ENCODE results near the gene LIN9.

Gene LIN9

GRCh38 chr1:226322986-226323385 lies 14.0 kb upstream of the LIN9 start:
- in situ Hi-C loops (cut with MboI; ENCODE audit: low sequenced_read_pairs) = loop anchor here (10.0 kb wide), 1 partner anchor 198 kb away; no protein-coding TSS in a partner anchor

GRCh38 chr1:226320930-226321329 lies 12.0 kb upstream of the LIN9 start:
- in situ Hi-C loops (cut with MboI; ENCODE audit: low sequenced_read_pairs) = loop anchor here (10.0 kb wide), 1 partner anchor 196 kb away; no protein-coding TSS in a partner anchor

- in situ Hi-C loops (cut with MboI; ENCODE audit: low sequenced_read_pairs) = no loop called here
Measured at GRCh38 chr1:226318471-226318870, 9.5 kb upstream of the LIN9 start.

- in situ Hi-C loops (cut with MboI; ENCODE audit: low sequenced_read_pairs) = no loop called here
Measured at GRCh38 chr1:226314055-226314454, 5.1 kb upstream of the LIN9 start.

GRCh38 chr1:226312065-226312464 lies 3.1 kb upstream of the LIN9 start:
- in situ Hi-C loops (cut with MboI; ENCODE audit: low sequenced_read_pairs) = no loop called here

GRCh38 chr1:226311376-226311775 lies 2.4 kb upstream of the LIN9 start:
- in situ Hi-C loops (cut with MboI; ENCODE audit: low sequenced_read_pairs) = no loop called here

GRCh38 chr1:226310637-226311195 lies 1.8 kb upstream of the LIN9 start:
- in situ Hi-C loops (cut with MboI; ENCODE audit: low sequenced_read_pairs) = no loop called here

- in situ Hi-C loops (cut with MboI; ENCODE audit: low sequenced_read_pairs) = no loop called here
Measured at GRCh38 chr1:226310245-226310540, 1.2 kb upstream of the LIN9 start.

GRCh38 chr1:226309398-226310244 lies 657 bp upstream of the LIN9 start:
- in situ Hi-C loops (cut with MboI; ENCODE audit: low sequenced_read_pairs) = no loop called here

GRCh38 chr1:226308166-226308722 lies 720 bp downstream of the LIN9 start:
- in situ Hi-C loops (cut with MboI; ENCODE audit: low sequenced_read_pairs) = no loop called here

GRCh38 chr1:226306425-226306824 lies 2.5 kb downstream of the LIN9 start:
- in situ Hi-C loops (cut with MboI; ENCODE audit: low sequenced_read_pairs) = no loop called here

GRCh38 chr1:226305184-226305583 lies 3.8 kb downstream of the LIN9 start:
- in situ Hi-C loops (cut with MboI; ENCODE audit: low sequenced_read_pairs) = no loop called here

- in situ Hi-C loops (cut with MboI; ENCODE audit: low sequenced_read_pairs) = no loop called here
Measured at GRCh38 chr1:226304291-226304955, 4.5 kb downstream of the LIN9 start.

GRCh38 chr1:226302731-226303130 lies 6.2 kb downstream of the LIN9 start:
- in situ Hi-C loops (cut with MboI; ENCODE audit: low sequenced_read_pairs) = no loop called here

GRCh38 chr1:226296911-226297310 lies 12.1 kb downstream of the LIN9 start:
- in situ Hi-C loops (cut with MboI; ENCODE audit: low sequenced_read_pairs) = no loop called here

- in situ Hi-C loops (cut with MboI; ENCODE audit: low sequenced_read_pairs) = no loop called here
Measured at GRCh38 chr1:226293553-226293920, 15.4 kb downstream of the LIN9 start.

- in situ Hi-C loops (cut with MboI; ENCODE audit: low sequenced_read_pairs) = no loop called here
Measured at GRCh38 chr1:226292874-226293552, 16.0 kb downstream of the LIN9 start.

GRCh38 chr1:226287587-226287986 lies 21.4 kb downstream of the LIN9 start:
- in situ Hi-C loops (cut with MboI; ENCODE audit: low sequenced_read_pairs) = no loop called here

GRCh38 chr1:226281058-226281457 lies 27.9 kb downstream of the LIN9 start:
- in situ Hi-C loops (cut with MboI; ENCODE audit: low sequenced_read_pairs) = no loop called here

GRCh38 chr1:226279498-226279897 lies 29.5 kb downstream of the LIN9 start:
- in situ Hi-C loops (cut with MboI; ENCODE audit: low sequenced_read_pairs) = no loop called here

- in situ Hi-C loops (cut with MboI; ENCODE audit: low sequenced_read_pairs) = no loop called here
Measured at GRCh38 chr1:226277897-226278296, 31.1 kb downstream of the LIN9 start.
